CD4-positive, alpha-beta T cell treated with Interleukin-4 for 4 hours (primary cell): ENCODE measurements around the gene CLEC10A.
"Not testable (repeated sequence)": the region's sequence is repeated elsewhere in the genome, so short reads cannot be mapped to it uniquely, and the experiment has no call there.

Experiments used
- DNase-seq: peaks from one replicate; pipeline ENCODE4 v3.0.0-alpha.2; 2020

The CLEC10A gene

GRCh38 chr17:7079581-7080455, at the start of gene CLEC10A:
Gene CLEC10A, minus strand, starts transcription at chr17:7080251. Its CDS starts 1,439 bp downstream, at chr17:7078812.
- DNase-seq = no peak

GRCh38 chr17:7129311-7129710, 49.3 kb upstream of the CLEC10A start:
- DNase-seq = no peak

GRCh38 chr17:7128160-7128559, 48.1 kb upstream of the CLEC10A start:
- DNase-seq = no peak

GRCh38 chr17:7127501-7127900, 47.5 kb upstream of the CLEC10A start:
- DNase-seq = not testable (repeated sequence)

GRCh38 chr17:7126386-7126785, 46.3 kb upstream of the CLEC10A start:
- not testable (repeated sequence) for DNase-seq

- no peak for DNase-seq
Observed at GRCh38 chr17:7124923-7125322, 44.9 kb upstream of the CLEC10A start.

GRCh38 chr17:7123844-7124243, 43.8 kb upstream of the CLEC10A start:
- no peak for DNase-seq

GRCh38 chr17:7122381-7122780, 42.3 kb upstream of the CLEC10A start:
- no peak for DNase-seq

GRCh38 chr17:7120635-7121034, 40.6 kb upstream of the CLEC10A start:
- not testable (repeated sequence) for DNase-seq

- no peak for DNase-seq
Observed at GRCh38 chr17:7120123-7120522, 40.1 kb upstream of the CLEC10A start.

GRCh38 chr17:7119314-7119713, 39.3 kb upstream of the CLEC10A start:
- DNase-seq = no peak

- no peak for DNase-seq
Observed at GRCh38 chr17:7114875-7115614, 35.0 kb upstream of the CLEC10A start.

- no peak for DNase-seq
Observed at GRCh38 chr17:7114241-7114874, 34.3 kb upstream of the CLEC10A start, which contains the start of gene ASGR2. Gene ASGR2, minus strand, starts transcription at chr17:7114822. Its CDS starts 582 bp downstream, at chr17:7114240.

GRCh38 chr17:7113273-7114071, 33.4 kb upstream of the CLEC10A start:
- no peak for DNase-seq

- DNase-seq = no peak
Observed at GRCh38 chr17:7112510-7113108, 32.6 kb upstream of the CLEC10A start.

- no peak for DNase-seq
Observed at GRCh38 chr17:7111784-7112509, 31.9 kb upstream of the CLEC10A start.

- no peak for DNase-seq
Observed at GRCh38 chr17:7110617-7111306, 30.7 kb upstream of the CLEC10A start.

- no peak for DNase-seq
Observed at GRCh38 chr17:7109461-7110322, 29.6 kb upstream of the CLEC10A start.

- no peak for DNase-seq
Observed at GRCh38 chr17:7108981-7109380, 28.9 kb upstream of the CLEC10A start.

- no peak for DNase-seq
Observed at GRCh38 chr17:7108560-7108925, 28.5 kb upstream of the CLEC10A start.
